ENCODE data around the gene CCR1. TPM values are rescaled to one million over a fixed set of nuclear protein-coding genes. Genes with fewer than 3 reads are reported as not detected.

Gene CCR1
- total and polyA plus RNA-seq, 2 experiments from 2014 or later, result not detected

DNA sequence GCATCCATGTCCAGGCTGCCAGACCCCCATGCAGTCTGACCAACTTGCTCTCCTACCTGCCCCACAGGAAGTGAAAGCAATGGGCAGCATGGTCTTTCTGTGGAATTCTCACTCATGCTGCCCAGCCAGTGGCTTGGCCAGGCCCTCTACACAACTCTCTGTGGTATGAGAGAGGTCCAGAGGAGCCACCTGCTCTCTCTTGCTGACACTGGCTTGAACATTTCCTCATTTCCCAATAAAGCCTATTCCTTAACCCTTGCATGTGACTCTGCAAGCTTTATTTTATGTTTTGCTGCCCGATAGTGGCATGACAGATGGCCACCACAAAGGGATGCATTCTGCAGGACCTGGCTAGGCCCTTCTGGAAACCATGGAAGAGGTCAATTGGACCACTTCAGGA is 53.8 kb downstream of the CCR1 start:
- Histone ChIP-seq H3K79me2 (replicated peaks; ENCODE audit: insufficient read depth) (no peaks in the 10 kb centered on the region), H3K4me1 (ENCODE audit: insufficient read depth) (no peaks in the 10 kb centered on the region), H3K9me2 (ENCODE audit: insufficient read depth) (0 out of 2 replicates have a peak, but pooled peaks cover 4% of the 10 kb centered on the region), H3K27ac (ENCODE audit: low read depth) (no peak overlapping the region), H4K20me1 (replicated peaks; ENCODE audit: insufficient read depth) (no peaks in the 10 kb centered on the region), H3K27me3 (ENCODE audit: insufficient read depth) (no peaks in the 10 kb centered on the region), H3K4me3 (no peak overlapping the region), H3F3A (replicated peaks; ENCODE audit: low read depth) (no peaks in the 10 kb centered on the region), H2AFZ (no peak overlapping the region), H3K36me3 (ENCODE audit: insufficient read depth) (no peaks in the 10 kb centered on the region; the same call in 1 of the 2 replicates), H3K4me2 (no peak overlapping the region)
- no peak overlapping the region for H3K27ac Mint-ChIP-seq
- ATAC-seq (no peak), DNase-seq (ENCODE audit: low spot score) (no peak)
- H3K27me3 Mint-ChIP-seq (ENCODE audit: insufficient read depth, low read depth, poor library complexity), result peaks cover 5% of the 10 kb centered on the region
- TF ChIP-seq, protein P1, sequence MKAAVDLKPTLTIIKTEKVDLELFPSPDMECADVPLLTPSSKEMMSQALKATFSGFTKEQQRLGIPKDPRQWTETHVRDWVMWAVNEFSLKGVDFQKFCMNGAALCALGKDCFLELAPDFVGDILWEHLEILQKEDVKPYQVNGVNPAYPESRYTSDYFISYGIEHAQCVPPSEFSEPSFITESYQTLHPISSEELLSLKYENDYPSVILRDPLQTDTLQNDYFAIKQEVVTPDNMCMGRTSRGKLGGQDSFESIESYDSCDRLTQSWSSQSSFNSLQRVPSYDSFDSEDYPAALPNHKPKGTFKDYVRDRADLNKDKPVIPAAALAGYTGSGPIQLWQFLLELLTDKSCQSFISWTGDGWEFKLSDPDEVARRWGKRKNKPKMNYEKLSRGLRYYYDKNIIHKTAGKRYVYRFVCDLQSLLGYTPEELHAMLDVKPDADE (IDR thresholded peaks at IDR 0.05), result no peak
- TF ChIP-seq STAT1 (IDR thresholded peaks at IDR 0.05; ENCODE audit: unreplicated experiment) (no peak), ZNF114 (CRISPR knock-in tag; IDR thresholded peaks at IDR 0.05) (no peak), NANOG (IDR thresholded peaks at IDR 0.05; ENCODE audit: borderline replicate concordance) (no peak), JUNB (IDR thresholded peaks at IDR 0.05; ENCODE audit: unreplicated experiment) (no peak), POLR2AphosphoS5 (IDR thresholded peaks at IDR 0.05; ENCODE audit: low read depth) (no peak), EZH2 (IDR thresholded peaks at IDR 0.05; ENCODE audit: low read depth, unreplicated experiment) (no peak), ZNF331 (CRISPR knock-in tag; IDR thresholded peaks at IDR 0.05; ENCODE audit: low read depth) (no peak), CREB1 (CRISPR knock-in tag; IDR thresholded peaks at IDR 0.05; ENCODE audit: low read depth) (no peak), EZH2phosphoT487 (IDR thresholded peaks at IDR 0.05; ENCODE audit: unreplicated experiment) (no peak)
- TF ChIP-seq, protein P2, sequence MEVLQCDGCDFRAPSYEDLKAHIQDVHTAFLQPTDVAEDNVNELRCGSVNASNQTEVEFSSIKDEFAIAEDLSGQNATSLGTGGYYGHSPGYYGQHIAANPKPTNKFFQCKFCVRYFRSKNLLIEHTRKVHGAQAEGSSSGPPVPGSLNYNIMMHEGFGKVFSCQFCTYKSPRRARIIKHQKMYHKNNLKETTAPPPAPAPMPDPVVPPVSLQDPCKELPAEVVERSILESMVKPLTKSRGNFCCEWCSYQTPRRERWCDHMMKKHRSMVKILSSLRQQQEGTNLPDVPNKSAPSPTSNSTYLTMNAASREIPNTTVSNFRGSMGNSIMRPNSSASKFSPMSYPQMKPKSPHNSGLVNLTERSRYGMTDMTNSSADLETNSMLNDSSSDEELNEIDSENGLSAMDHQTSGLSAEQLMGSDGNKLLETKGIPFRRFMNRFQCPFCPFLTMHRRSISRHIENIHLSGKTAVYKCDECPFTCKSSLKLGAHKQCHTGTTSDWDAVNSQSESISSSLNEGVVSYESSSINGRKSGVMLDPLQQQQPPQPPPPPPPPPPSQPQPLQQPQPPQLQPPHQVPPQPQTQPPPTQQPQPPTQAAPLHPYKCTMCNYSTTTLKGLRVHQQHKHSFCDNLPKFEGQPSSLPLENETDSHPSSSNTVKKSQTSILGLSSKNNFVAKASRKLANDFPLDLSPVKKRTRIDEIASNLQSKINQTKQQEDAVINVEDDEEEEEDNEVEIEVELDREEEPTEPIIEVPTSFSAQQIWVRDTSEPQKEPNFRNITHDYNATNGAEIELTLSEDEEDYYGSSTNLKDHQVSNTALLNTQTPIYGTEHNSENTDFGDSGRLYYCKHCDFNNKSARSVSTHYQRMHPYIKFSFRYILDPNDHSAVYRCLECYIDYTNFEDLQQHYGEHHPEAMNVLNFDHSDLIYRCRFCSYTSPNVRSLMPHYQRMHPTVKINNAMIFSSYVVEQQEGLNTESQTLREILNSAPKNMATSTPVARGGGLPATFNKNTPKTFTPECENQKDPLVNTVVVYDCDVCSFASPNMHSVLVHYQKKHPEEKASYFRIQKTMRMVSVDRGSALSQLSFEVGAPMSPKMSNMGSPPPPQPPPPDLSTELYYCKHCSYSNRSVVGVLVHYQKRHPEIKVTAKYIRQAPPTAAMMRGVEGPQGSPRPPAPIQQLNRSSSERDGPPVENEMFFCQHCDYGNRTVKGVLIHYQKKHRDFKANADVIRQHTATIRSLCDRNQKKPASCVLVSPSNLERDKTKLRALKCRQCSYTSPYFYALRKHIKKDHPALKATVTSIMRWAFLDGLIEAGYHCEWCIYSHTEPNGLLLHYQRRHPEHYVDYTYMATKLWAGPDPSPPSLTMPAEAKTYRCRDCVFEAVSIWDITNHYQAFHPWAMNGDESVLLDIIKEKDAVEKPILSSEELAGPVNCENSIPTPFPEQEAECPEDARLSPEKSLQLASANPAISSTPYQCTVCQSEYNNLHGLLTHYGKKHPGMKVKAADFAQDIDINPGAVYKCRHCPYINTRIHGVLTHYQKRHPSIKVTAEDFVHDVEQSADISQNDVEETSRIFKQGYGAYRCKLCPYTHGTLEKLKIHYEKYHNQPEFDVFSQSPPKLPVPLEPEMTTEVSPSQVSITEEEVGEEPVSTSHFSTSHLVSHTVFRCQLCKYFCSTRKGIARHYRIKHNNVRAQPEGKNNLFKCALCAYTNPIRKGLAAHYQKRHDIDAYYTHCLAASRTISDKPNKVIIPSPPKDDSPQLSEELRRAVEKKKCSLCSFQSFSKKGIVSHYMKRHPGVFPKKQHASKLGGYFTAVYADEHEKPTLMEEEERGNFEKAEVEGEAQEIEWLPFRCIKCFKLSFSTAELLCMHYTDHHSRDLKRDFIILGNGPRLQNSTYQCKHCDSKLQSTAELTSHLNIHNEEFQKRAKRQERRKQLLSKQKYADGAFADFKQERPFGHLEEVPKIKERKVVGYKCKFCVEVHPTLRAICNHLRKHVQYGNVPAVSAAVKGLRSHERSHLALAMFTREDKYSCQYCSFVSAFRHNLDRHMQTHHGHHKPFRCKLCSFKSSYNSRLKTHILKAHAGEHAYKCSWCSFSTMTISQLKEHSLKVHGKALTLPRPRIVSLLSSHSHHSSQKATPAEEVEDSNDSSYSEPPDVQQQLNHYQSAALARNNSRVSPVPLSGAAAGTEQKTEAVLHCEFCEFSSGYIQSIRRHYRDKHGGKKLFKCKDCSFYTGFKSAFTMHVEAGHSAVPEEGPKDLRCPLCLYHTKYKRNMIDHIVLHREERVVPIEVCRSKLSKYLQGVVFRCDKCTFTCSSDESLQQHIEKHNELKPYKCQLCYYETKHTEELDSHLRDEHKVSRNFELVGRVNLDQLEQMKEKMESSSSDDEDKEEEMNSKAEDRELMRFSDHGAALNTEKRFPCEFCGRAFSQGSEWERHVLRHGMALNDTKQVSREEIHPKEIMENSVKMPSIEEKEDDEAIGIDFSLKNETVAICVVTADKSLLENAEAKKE (CRISPR knock-in tag; IDR thresholded peaks at IDR 0.05), result no peak
- TF ChIP-seq, protein P3, sequence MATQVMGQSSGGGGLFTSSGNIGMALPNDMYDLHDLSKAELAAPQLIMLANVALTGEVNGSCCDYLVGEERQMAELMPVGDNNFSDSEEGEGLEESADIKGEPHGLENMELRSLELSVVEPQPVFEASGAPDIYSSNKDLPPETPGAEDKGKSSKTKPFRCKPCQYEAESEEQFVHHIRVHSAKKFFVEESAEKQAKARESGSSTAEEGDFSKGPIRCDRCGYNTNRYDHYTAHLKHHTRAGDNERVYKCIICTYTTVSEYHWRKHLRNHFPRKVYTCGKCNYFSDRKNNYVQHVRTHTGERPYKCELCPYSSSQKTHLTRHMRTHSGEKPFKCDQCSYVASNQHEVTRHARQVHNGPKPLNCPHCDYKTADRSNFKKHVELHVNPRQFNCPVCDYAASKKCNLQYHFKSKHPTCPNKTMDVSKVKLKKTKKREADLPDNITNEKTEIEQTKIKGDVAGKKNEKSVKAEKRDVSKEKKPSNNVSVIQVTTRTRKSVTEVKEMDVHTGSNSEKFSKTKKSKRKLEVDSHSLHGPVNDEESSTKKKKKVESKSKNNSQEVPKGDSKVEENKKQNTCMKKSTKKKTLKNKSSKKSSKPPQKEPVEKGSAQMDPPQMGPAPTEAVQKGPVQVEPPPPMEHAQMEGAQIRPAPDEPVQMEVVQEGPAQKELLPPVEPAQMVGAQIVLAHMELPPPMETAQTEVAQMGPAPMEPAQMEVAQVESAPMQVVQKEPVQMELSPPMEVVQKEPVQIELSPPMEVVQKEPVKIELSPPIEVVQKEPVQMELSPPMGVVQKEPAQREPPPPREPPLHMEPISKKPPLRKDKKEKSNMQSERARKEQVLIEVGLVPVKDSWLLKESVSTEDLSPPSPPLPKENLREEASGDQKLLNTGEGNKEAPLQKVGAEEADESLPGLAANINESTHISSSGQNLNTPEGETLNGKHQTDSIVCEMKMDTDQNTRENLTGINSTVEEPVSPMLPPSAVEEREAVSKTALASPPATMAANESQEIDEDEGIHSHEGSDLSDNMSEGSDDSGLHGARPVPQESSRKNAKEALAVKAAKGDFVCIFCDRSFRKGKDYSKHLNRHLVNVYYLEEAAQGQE (IDR thresholded peaks at IDR 0.05; ENCODE audit: unreplicated experiment), result no peak
- TF ChIP-seq, protein P4, sequence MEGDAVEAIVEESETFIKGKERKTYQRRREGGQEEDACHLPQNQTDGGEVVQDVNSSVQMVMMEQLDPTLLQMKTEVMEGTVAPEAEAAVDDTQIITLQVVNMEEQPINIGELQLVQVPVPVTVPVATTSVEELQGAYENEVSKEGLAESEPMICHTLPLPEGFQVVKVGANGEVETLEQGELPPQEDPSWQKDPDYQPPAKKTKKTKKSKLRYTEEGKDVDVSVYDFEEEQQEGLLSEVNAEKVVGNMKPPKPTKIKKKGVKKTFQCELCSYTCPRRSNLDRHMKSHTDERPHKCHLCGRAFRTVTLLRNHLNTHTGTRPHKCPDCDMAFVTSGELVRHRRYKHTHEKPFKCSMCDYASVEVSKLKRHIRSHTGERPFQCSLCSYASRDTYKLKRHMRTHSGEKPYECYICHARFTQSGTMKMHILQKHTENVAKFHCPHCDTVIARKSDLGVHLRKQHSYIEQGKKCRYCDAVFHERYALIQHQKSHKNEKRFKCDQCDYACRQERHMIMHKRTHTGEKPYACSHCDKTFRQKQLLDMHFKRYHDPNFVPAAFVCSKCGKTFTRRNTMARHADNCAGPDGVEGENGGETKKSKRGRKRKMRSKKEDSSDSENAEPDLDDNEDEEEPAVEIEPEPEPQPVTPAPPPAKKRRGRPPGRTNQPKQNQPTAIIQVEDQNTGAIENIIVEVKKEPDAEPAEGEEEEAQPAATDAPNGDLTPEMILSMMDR (conservative IDR thresholded peaks at IDR 0.05; ENCODE audit: low read depth in 2 of 2), result no peak
- H3K36me3 Mint-ChIP-seq (ENCODE audit: low read depth), result no peaks in the 10 kb centered on the region
- H3K9me3 Mint-ChIP-seq, result no peaks in the 10 kb centered on the region; the same call in 1 of the 3 replicates
- no peaks in the 10 kb centered on the region for H3K4me1 Mint-ChIP-seq
- H3K4me3 Mint-ChIP-seq, result no peak overlapping the region
